Testis (tissue), 3 donors: ENCODE measurements around the gene WSB2. TPM values are rescaled to one million over a fixed set of nuclear protein-coding genes. Genes with fewer than 3 reads are reported as not detected.
"Not testable (repeated sequence)": the region's sequence is repeated elsewhere in the genome, so short reads cannot be mapped to it uniquely, and the experiment has no call there.

Source experiments
- DNase-seq: peaks from one replicate; pipeline ENCODE4 v3.0.0-alpha.2; 2019
- H3K27ac ChIP-seq, 2 donors: fragments of 200-600 bp; sonication (generic); one replicate each; pipeline ENCODE4 v1.5.1; 2019
- H3K27me3 ChIP-seq: fragments of 200-600 bp; sonication (generic); one replicate; pipeline ENCODE4 v1.5.1; 2019
- H3K36me3 ChIP-seq: fragments of 200-600 bp; sonication (generic); one replicate; pipeline ENCODE4 v1.5.1; 2017; ENCODE audit warnings: low read depth; ENCODE audit errors: missing control alignments
- H3K4me1 ChIP-seq: fragments of 200-600 bp; sonication (generic); one replicate; pipeline ENCODE4 v1.5.1; 2019
- H3K4me3 ChIP-seq, 2 donors: fragments of 200-600 bp; sonication (generic); one replicate each; pipeline ENCODE4 v1.5.1; 2017 to 2019
- H3K9me3 ChIP-seq: fragments of 200-600 bp; sonication (generic); one replicate; pipeline ENCODE4 v1.5.1; 2017
- POLR2A ChIP-seq: fragments of 450-650 bp; IDR thresholded peaks from one replicate; pipeline ENCODE4 v1.6.1; 2017; ENCODE audit warnings: antibody characterized with exemption, mild to moderate bottlenecking, moderate library complexity
- whole genome bisulfite sequencing, 2 donors: methylation state at CpG; one replicate each; pipeline ENCODE4 v1.1.5; 2018; 5-methylcytosine and 5-hydroxymethylcytosine counted together
- intact Hi-C: fragments of 100-400 bp; cut with DNase I; formaldehyde crosslinking; loops from one replicate; pipeline ENCODE4 v1.15.1; 2023; ENCODE audit warnings: low total_unique reads
- polyA plus RNA-seq: library from polyadenylated mRNA; stranded (reverse); fragments of 350-450 nt; fragmentation: Illumina TruSeq; extraction: RNeasy Lipid Tissue Mini Kit (QIAGEN cat#74804); gene quantifications from one replicate; pipeline ENCODE4 v1.2.3, GENCODE V29; 2014; ENCODE audit warnings: low read depth, low replicate concordance; ENCODE audit not compliant: insufficient read depth
- total RNA-seq, 2 donors: library from RNA; depleted of rRNA; stranded (reverse); fragments of >200 nt; gene quantifications; one replicate each; pipeline ENCODE4 v1.2.3, GENCODE V29; 2016
- TF ChIP-seq, protein P1 (sequence below), 3 experiments: fragments of 450-650 bp in 2 of 3; fragments of 200-600 bp in 1 of 3; sonication (generic) in 1 of 3; IDR thresholded peaks; one replicate each; pipeline ENCODE4 v1.5.1; 2016 to 2019; ENCODE audit warnings: antibody characterized with exemption in 3 of 3, mild to moderate bottlenecking in 2 of 3, moderate library complexity in 1 of 3

Gene WSB2
- total and polyA plus RNA-seq, 3 donors from 2014 or later: 54.5 to 81.6 (median 59.4) TPM

DNA sequence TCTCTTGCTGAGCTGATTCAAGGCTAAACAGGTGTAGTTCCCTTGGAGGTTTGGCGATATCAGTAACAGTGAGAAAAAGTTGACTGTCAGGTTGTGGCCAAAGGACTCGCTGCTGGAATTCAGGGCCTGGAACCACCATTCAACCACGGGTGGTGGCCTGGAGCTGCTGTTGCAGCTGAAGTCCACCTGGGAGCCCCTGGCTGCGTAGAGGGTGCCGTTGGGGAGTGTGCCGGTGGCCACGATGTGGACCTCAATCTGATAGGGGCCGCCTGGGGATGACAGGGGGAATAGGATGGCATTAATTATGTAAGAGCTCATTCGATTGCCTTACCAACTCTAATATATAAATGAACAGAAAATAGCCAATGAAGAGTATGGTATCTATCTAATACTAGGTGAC, 21.2 kb upstream of the WSB2 start:
- Histone ChIP-seq H3K36me3 (no peaks in the 10 kb centered on the region), H3K9me3 (no peaks in the 10 kb centered on the region), H3K4me3 (no peak overlapping the region), H3K27ac (no peak overlapping the region), H3K4me1 (peaks cover under 1% of the 10 kb centered on the region), H3K27me3 (no peaks in the 10 kb centered on the region)
- intact Hi-C loops: no loop called here
- TF ChIP-seq, protein P1, sequence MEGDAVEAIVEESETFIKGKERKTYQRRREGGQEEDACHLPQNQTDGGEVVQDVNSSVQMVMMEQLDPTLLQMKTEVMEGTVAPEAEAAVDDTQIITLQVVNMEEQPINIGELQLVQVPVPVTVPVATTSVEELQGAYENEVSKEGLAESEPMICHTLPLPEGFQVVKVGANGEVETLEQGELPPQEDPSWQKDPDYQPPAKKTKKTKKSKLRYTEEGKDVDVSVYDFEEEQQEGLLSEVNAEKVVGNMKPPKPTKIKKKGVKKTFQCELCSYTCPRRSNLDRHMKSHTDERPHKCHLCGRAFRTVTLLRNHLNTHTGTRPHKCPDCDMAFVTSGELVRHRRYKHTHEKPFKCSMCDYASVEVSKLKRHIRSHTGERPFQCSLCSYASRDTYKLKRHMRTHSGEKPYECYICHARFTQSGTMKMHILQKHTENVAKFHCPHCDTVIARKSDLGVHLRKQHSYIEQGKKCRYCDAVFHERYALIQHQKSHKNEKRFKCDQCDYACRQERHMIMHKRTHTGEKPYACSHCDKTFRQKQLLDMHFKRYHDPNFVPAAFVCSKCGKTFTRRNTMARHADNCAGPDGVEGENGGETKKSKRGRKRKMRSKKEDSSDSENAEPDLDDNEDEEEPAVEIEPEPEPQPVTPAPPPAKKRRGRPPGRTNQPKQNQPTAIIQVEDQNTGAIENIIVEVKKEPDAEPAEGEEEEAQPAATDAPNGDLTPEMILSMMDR (IDR thresholded peaks at IDR 0.05): no peak
- TF ChIP-seq POLR2A: no peak
- 89 to 91% methylated on average over 9 of the region's 9 CpGs for WGBS, 2 donors
- no peak for DNase-seq

DNA sequence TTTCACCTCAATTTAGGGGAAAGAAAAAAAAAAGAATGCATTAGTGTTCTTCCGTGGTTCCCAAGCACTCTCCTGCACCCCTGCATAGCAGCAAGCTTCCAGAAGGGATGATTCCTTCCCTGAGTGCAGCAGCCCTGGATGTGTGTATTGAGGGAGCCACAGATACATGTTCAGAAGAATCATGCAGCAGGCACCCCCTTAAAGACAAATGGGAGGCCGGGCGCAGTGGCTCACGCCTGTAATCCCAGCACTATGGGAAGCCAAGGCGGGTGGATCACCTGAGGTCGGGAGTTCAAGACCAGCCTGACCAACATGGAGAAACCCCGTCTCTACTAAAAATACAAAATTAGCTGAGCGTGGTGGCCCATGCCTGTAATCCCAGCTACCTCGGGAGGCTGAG, 20.5 kb upstream of the WSB2 start:
- H3K4me1 ChIP-seq, H3K4me3 ChIP-seq, intact Hi-C loops, H3K27me3 ChIP-seq, H3K36me3 ChIP-seq, H3K9me3 ChIP-seq, DNase-seq, H3K27ac ChIP-seq: not testable (repeated sequence)
- whole genome bisulfite sequencing, 2 donors: 91 to 98% methylated on average over 4 to 9 of the region's 9 CpGs

DNA sequence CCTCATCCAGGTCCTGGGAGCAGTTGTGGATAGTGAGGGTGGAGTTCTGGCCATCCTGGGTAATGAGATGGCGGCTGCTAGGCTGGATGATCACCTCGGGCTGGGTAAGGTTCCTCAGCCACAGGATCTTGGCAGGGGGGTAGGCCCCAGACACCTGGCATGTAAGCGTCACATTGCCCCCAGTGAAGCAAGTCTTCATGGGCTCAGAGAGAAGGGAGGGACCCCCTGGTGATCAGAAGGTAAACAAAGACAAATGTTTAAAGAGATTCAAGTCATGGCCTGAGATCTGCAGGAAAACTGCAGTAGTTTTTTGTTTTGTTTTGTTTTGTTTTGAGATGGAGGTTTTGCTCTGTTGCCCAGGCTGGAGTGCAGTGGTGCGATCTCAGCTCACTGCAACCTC, 12.8 kb upstream of the WSB2 start:
- H3K36me3 ChIP-seq: no peaks in the 10 kb centered on the region
- intact Hi-C loops: no loop called here
- 74 to 82% methylated on average over 4 of the region's 4 CpGs for WGBS, 2 donors
- H3K4me1 ChIP-seq: no peaks in the 10 kb centered on the region
- DNase-seq: no peak
- no peaks in the 10 kb centered on the region for H3K27me3 ChIP-seq
- H3K27ac ChIP-seq: no peak overlapping the region
- no peak for TF ChIP-seq POLR2A
- TF ChIP-seq, protein P1 (IDR thresholded peaks at IDR 0.05): no peak
- no peaks in the 10 kb centered on the region for H3K9me3 ChIP-seq
- no peak overlapping the region for H3K4me3 ChIP-seq

DNA sequence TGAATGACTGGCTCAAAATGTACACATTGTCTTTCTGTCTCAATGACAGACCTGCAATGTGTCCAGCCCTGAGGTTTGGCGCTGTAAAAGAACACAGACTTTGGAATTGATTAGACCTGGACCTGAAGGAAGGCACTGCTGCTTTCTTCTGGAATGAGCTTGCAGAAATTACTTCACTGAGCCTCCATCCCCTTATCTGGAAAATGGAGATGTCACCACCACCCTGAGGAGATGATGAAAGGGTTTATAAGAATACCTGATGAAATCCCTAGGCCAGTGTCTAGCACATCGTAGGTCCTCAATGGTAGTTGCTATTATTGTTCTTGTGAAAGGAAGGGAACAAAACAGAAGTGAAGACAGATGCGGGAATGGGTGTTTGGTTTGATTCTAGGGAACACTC, 9.7 kb upstream of the WSB2 start:
- WGBS, 2 donors: 94 to 99% methylated on average over 3 of the region's 3 CpGs
- no peak overlapping the region for H3K27ac ChIP-seq

DNA sequence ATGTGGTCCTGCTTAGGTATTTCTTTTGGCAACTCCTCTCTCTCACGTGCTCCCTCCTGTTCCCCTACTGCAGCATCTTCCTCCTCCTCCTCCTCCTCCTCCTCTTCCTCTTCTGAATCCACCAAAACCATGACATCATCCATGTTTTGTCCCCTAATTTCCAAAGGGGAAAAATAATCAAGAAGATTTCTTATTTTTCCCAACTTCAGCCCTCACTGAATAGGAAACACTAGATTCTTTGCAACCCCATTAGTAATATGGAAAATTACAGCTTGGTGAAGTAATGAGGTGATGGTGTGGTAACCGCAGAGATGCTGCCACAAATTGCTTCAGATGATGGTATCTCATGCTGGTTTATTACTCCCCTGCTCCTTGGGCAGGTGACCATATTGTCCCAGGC, 7.5 kb upstream of the WSB2 start:
- no peak overlapping the region for H3K27ac ChIP-seq
- 86 to 92% methylated on average over 2 of the region's 2 CpGs for WGBS, 2 donors
- no peaks in the 10 kb centered on the region for H3K36me3 ChIP-seq
- no peaks in the 10 kb centered on the region for H3K9me3 ChIP-seq
- H3K4me3 ChIP-seq: no peak overlapping the region
- no peaks in the 10 kb centered on the region for H3K27me3 ChIP-seq
- peaks cover 14% of the 10 kb centered on the region for H3K4me1 ChIP-seq
- intact Hi-C loops: no loop called here
- DNase-seq: no peak
- TF ChIP-seq, protein P1 (IDR thresholded peaks at IDR 0.05): no peak
- no peak for TF ChIP-seq POLR2A

More for the DNA sequence above, 9.7 kb upstream of the WSB2 start:
- intact Hi-C loops: no loop called here
- Histone ChIP-seq H3K4me3 (no peak overlapping the region), H3K27me3 (no peaks in the 10 kb centered on the region), H3K4me1 (no peaks in the 10 kb centered on the region), H3K9me3 (no peaks in the 10 kb centered on the region), H3K36me3 (no peaks in the 10 kb centered on the region)
- no peak for DNase-seq
- no peak for TF ChIP-seq POLR2A

DNA sequence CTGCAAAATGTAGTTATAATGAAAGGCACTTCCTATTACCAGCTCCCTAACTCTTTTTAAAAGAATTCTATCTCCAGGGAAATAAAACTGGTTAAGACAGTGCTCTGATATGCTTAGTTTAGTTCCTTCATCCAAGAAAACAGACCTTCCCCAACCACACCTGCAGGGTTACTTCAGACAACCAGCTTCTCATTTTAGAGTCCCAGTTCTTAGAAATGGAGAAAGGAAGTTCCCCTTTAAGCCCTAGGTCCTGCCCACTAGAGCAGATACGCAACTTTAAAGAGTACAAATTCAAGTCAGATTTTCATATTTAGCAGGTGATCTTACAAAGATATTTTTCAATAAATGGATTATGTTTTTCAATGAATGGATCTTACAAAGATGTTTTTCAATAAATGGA, 4.4 kb upstream of the WSB2 start:
- DNase-seq: no peak
- intact Hi-C loops: no loop called here
- Histone ChIP-seq H3K4me3 (no peak overlapping the region), H3K27me3 (no peaks in the 10 kb centered on the region), H3K9me3 (no peaks in the 10 kb centered on the region), H3K27ac (no peak overlapping the region), H3K36me3 (no peaks in the 10 kb centered on the region), H3K4me1 (peaks cover 15% of the 10 kb centered on the region)
- no peak for TF ChIP-seq POLR2A
- TF ChIP-seq, protein P1 (IDR thresholded peaks at IDR 0.05): no peak
- WGBS, 2 donors: 58 to 74% methylated on average over 1 of the region's 1 CpG
